NCI-H524 (cell line): Measurements from ENCODE around the gene TMEM183A.
A peak's percentile ranks its signal among the peaks of the same experiment; 100 is the strongest.

ENCODE experiments used
- DNase-seq, 2 experiments: peaks; one replicate each; lab custom pipeline; 2025; lab: John Stamatoyannopoulos, UW

TMEM183A gene

GRCh38 chr1:203045821-203046594 lies 38.8 kb downstream of the TMEM183A start:
- DNase-seq = peak in 1 of 2 experiments; percentile 14

- DNase-seq = no peak
Observed at GRCh38 chr1:203046984-203047630, 39.9 kb downstream of the TMEM183A start.

GRCh38 chr1:203048086-203048485 lies 40.9 kb downstream of the TMEM183A start:
- peak in 1 of 2 experiments; percentile 45 for DNase-seq

GRCh38 chr1:203048555-203049051 lies 41.4 kb downstream of the TMEM183A start:
- DNase-seq = peak; percentile 55 to 81

GRCh38 chr1:203049077-203049476 lies 41.9 kb downstream of the TMEM183A start:
- DNase-seq = no peak

GRCh38 chr1:203049576-203050180 lies 42.5 kb downstream of the TMEM183A start:
- no peak for DNase-seq

GRCh38 chr1:203050826-203051225 lies 43.7 kb downstream of the TMEM183A start:
- no peak for DNase-seq

GRCh38 chr1:203051841-203052324 lies 44.7 kb downstream of the TMEM183A start:
- DNase-seq = peak; percentile 89 to 93

GRCh38 chr1:203052601-203053000 lies 45.4 kb downstream of the TMEM183A start:
- no peak for DNase-seq

- DNase-seq = no peak
Observed at GRCh38 chr1:203054184-203054583, 47.0 kb downstream of the TMEM183A start.

GRCh38 chr1:203054642-203055041 lies 47.5 kb downstream of the TMEM183A start:
- DNase-seq = no peak

GRCh38 chr1:203055161-203055799 lies 48.1 kb downstream of the TMEM183A start:
- no peak for DNase-seq

GRCh38 chr1:203056012-203056411 lies 48.8 kb downstream of the TMEM183A start:
- no peak for DNase-seq

- no peak for DNase-seq
Observed at GRCh38 chr1:203056516-203056915, 49.3 kb downstream of the TMEM183A start.

- DNase-seq = no peak
Observed at GRCh38 chr1:203057911-203058675, 50.9 kb downstream of the TMEM183A start.

GRCh38 chr1:203058676-203058935 lies 51.4 kb downstream of the TMEM183A start:
- DNase-seq = no peak

GRCh38 chr1:203059485-203059884 lies 52.3 kb downstream of the TMEM183A start:
- no peak for DNase-seq

- no peak for DNase-seq
Observed at GRCh38 chr1:203060115-203060514, 52.9 kb downstream of the TMEM183A start.

- no peak for DNase-seq
Observed at GRCh38 chr1:203063287-203063686, 56.1 kb downstream of the TMEM183A start.

- DNase-seq = no peak
Observed at GRCh38 chr1:203065191-203065590, 58.0 kb downstream of the TMEM183A start.

- DNase-seq = no peak
Observed at GRCh38 chr1:203065986-203066385, 58.8 kb downstream of the TMEM183A start.

GRCh38 chr1:203066965-203067364 lies 59.8 kb downstream of the TMEM183A start:
- DNase-seq = no peak
